Measurements from ENCODE around the gene WIPF1. TPM values are rescaled to one million over a fixed set of nuclear protein-coding genes. Genes with fewer than 3 reads are reported as not detected.

WIPF1 gene
- total and polyA plus RNA-seq, 2 donors (not counting 3 experiments of a cell fraction or from before 2014, with no cell fraction given) = 15.3 to 42.0 TPM

DNA sequence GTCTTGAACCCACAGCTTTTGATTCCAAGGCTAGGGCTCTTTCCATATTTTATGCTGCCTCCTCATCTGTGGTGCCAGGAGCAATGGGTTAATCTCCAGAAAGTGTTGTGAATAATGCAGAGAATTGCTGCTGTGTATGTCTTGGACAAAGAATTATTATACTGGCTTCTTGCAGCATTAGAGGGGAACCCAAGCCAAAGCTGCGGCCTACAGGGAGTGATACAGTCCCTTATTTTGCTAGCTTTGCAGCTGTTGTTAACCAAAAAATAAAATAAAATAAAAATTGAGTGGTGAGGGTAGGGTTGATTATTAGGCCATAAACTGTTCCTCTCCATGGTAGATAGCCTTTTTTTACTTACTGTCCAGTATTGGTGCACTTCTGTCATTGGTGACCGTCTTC lies 16.7 kb downstream of the WIPF1 start:
- H3K4me3 ChIP-seq (replicated peaks in 1 of 3; ENCODE audit: insufficient read depth in 1 of 3, low read depth in 1 of 3, low read length in 3 of 3) = no peak overlapping the region
- H3K4me2 ChIP-seq (ENCODE audit: insufficient read depth, low read length) = no peak overlapping the region
- no peaks in the 10 kb centered on the region for H4K20me1 ChIP-seq (replicated peaks; ENCODE audit: control insufficient read depth, extremely low read depth, insufficient read depth, low read length)
- H3K36me3 ChIP-seq (ENCODE audit: control insufficient read depth in 2 of 2, extremely low read depth in 1 of 2, insufficient read depth in 2 of 2, low read length in 2 of 2) = no peaks in the 10 kb centered on the region
- DNase-seq (ENCODE audit: low read depth, low spot score) (no peak), FAIRE-seq (no peak)
- CTCF ChIA-PET = interaction anchor here (0.8 to 7.4 kb wide), 4 partner anchors 17 to 116 kb away, joined by 3 to 139 read pairs (median 24); partner anchors contain the start of gene WIPF1
- no peak overlapping the region for H3K27ac ChIP-seq (ENCODE audit: insufficient read depth, low read depth, low read length)
- no peaks in the 10 kb centered on the region for H3K9me1 ChIP-seq (replicated peaks; ENCODE audit: control insufficient read depth, extremely low read depth, insufficient read depth, low read length)
- intact Hi-C loops (cut with micrococcal nuclease) = no loop called here
- H3K9ac ChIP-seq (replicated peaks; ENCODE audit: extremely low read depth, insufficient read depth, low read length) = no peak overlapping the region
- no peaks in the 10 kb centered on the region for H3K79me2 ChIP-seq (ENCODE audit: control insufficient read depth, insufficient read depth, low read length)
- H3K27me3 ChIP-seq (ENCODE audit: control insufficient read depth in 2 of 2, insufficient read depth in 2 of 2, low read length in 2 of 2) = no peaks in the 10 kb centered on the region
- no peaks in the 10 kb centered on the region for H3K4me1 ChIP-seq (ENCODE audit: control insufficient read depth, extremely low read depth, insufficient read depth, low read length)
- dilution Hi-C loops (cut with MboI; ENCODE audit: extremely low pct_ligation_motif_present, low sequenced_read_pairs) = no loop called here
- no TSS peak for BruUV-seq (replicated peaks)
- no peak for TF ChIP-seq EZH2 (IDR thresholded peaks at IDR 0.05; ENCODE audit: borderline replicate concordance, low read depth, low read length, severe bottlenecking)
- no peak for TF ChIP-seq JUN (IDR thresholded peaks at IDR 0.05; ENCODE audit: borderline replicate concordance, insufficient read depth, insufficient read length, low read depth)
- TF ChIP-seq, protein P1, sequence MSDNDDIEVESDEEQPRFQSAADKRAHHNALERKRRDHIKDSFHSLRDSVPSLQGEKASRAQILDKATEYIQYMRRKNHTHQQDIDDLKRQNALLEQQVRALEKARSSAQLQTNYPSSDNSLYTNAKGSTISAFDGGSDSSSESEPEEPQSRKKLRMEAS (IDR thresholded peaks at IDR 0.05; ENCODE audit: insufficient read depth, insufficient read length) = no peak
- no peak for TF ChIP-seq MYC (IDR thresholded peaks at IDR 0.05; ENCODE audit: low read depth, low read length)
- TF ChIP-seq GATA2 (IDR thresholded peaks at IDR 0.05; ENCODE audit: insufficient read depth, insufficient read length, low read depth, low read length) = no peak
- no peak for TF ChIP-seq CTCF (IDR thresholded peaks at IDR 0.05; ENCODE audit: extremely low read depth in 1 of 2, insufficient read depth in 1 of 2, low read depth in 1 of 2, low read length in 2 of 2)
- no peak overlapping the region for H2AFZ ChIP-seq (ENCODE audit: low read depth, low read length)
- POLR2A ChIA-PET = no interaction called here
- no peaks in the 10 kb centered on the region for H3K9me3 ChIP-seq (replicated peaks; ENCODE audit: control insufficient read depth, insufficient read depth, low read length)

Data from endothelial cell of umbilical vein (primary cell).